ENCODE results near the gene BBIP1.

DNA sequence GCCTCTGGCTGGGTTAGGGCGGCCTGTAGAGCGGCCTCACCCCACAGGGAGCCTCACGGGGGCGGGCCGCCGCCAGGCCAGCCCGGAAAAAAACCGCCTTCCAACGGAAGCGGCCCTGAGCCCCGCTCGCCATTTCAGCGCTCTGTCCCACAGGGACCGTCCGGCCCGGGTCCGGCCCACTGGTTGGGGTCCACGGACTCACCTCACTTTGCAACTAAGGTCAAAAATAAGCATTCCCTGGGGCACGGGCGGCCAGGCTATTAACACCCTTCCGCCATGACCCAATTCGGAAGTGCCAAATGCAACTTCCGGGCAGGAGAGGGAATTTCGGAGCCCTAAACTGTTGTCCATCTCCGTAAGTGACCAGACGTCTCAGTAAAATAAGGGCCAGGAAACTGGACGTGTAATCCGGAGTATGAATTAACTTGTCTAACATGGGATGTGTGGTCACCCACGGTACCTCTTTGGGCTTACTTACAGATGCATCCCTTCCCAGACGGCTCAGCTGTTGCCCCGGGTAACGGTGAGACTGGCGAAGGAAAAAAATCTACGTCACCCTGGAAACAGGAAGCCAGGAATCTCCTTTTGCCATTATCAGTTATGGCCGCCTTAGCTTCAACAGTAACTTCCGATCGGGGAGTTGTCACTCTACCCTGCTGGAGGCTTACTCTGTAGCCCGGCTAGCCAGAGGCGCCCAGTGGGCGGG lies at the start of gene BBIP1:
- TF ChIP-seq, protein P1, sequence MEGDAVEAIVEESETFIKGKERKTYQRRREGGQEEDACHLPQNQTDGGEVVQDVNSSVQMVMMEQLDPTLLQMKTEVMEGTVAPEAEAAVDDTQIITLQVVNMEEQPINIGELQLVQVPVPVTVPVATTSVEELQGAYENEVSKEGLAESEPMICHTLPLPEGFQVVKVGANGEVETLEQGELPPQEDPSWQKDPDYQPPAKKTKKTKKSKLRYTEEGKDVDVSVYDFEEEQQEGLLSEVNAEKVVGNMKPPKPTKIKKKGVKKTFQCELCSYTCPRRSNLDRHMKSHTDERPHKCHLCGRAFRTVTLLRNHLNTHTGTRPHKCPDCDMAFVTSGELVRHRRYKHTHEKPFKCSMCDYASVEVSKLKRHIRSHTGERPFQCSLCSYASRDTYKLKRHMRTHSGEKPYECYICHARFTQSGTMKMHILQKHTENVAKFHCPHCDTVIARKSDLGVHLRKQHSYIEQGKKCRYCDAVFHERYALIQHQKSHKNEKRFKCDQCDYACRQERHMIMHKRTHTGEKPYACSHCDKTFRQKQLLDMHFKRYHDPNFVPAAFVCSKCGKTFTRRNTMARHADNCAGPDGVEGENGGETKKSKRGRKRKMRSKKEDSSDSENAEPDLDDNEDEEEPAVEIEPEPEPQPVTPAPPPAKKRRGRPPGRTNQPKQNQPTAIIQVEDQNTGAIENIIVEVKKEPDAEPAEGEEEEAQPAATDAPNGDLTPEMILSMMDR (IDR thresholded peaks at IDR 0.05; ENCODE audit: low read length) = no peak
- no peak for TF ChIP-seq EZH2 (IDR thresholded peaks at IDR 0.05; ENCODE audit: borderline replicate concordance, low read length)

Measured in OCI-LY1 (cell line).